IMR-90 (cell line): ENCODE measurements around the gene PFDN6. TPM values are rescaled to one million over a fixed set of nuclear protein-coding genes. Genes with fewer than 3 reads are reported as not detected.
A peak's percentile ranks its signal among the peaks of the same experiment; 100 is the strongest.

Experiments
- ATAC-seq: fragments of 200-7000 bp; cut with Tn5 transposase; 2 replicates; pipeline ENCODE4 v1.9.1; 2020; ENCODE audit warnings: low read depth, mild to moderate bottlenecking, moderate library complexity
- BruUV-seq: library from RNA; stranded (reverse); fragments of 400-500 nt; replicated peaks from 2 replicates; lab custom pipeline; 2021; lab: Mats Ljungman, UMichigan
- CTCF ChIA-PET: fragments of 300-600 bp; formaldehyde crosslinking; extraction: SDS; loops from one replicate; lab custom pipeline; 2021; ENCODE audit warnings: antibody characterized with exemption; lab: Yijun Ruan, JAX
- POLR2A ChIA-PET: fragments of 300-600 bp; sonication (Branson Sonifier 250); formaldehyde crosslinking; loops from one replicate; lab custom pipeline; 2022; ENCODE audit warnings: antibody characterized with exemption; ENCODE audit not compliant: unreplicated experiment; lab: Charles Lee
- DNase-seq: peaks from one replicate; pipeline ENCODE4 v3.0.0; 2013
- H2AFZ ChIP-seq: replicated peaks from 2 replicates; pipeline ENCODE3; 2013; ENCODE audit warnings: low read length, mild to moderate bottlenecking; ENCODE audit not compliant: poor library complexity
- H2AK5ac ChIP-seq: 2 replicates; pipeline ENCODE4 v1.6.1; 2013; ENCODE audit warnings: low read depth, low read length, inconsistent platforms
- H2AK9ac ChIP-seq: replicated peaks from 2 replicates; pipeline ENCODE3; 2013; ENCODE audit warnings: mild to moderate bottlenecking, low read depth, low read length, moderate library complexity; ENCODE audit not compliant: poor library complexity
- H2BK120ac ChIP-seq: 2 replicates; pipeline ENCODE4 v1.6.1; 2013; ENCODE audit warnings: low read depth, low read length, inconsistent platforms
- H2BK15ac ChIP-seq: 3 replicates; pipeline ENCODE4 v1.6.1; 2013; ENCODE audit warnings: low read depth, low read length, inconsistent platforms
- H2BK20ac ChIP-seq: 2 replicates; pipeline ENCODE4 v1.6.1; 2013; ENCODE audit warnings: low read depth, mild to moderate bottlenecking, inconsistent platforms, low read length, moderate library complexity
- H2BK5ac ChIP-seq: 2 replicates; pipeline ENCODE4 v1.6.1; 2013; ENCODE audit warnings: mild to moderate bottlenecking, low read depth, low read length, inconsistent platforms; ENCODE audit not compliant: poor library complexity, severe bottlenecking
- H3K14ac ChIP-seq: replicated peaks from 2 replicates; pipeline ENCODE4 v1.6.1; 2013; ENCODE audit warnings: low read depth, low read length, inconsistent platforms
- H3K18ac ChIP-seq: 2 replicates; pipeline ENCODE4 v1.6.1; 2013; ENCODE audit warnings: low read depth, low read length, control low read depth
- H3K23ac ChIP-seq: 2 replicates; pipeline ENCODE4 v1.6.1; 2013; ENCODE audit warnings: low read depth, low read length, inconsistent platforms
- H3K27ac ChIP-seq: 2 replicates; pipeline ENCODE4 v1.5.1; 2013; ENCODE audit warnings: mild to moderate bottlenecking, control low read depth, low read length; ENCODE audit not compliant: insufficient read depth
- H3K27me3 ChIP-seq: 2 replicates; pipeline ENCODE4 v1.6.1; 2013; ENCODE audit warnings: low read length; ENCODE audit not compliant: control insufficient read depth, insufficient read depth
- H3K36me3 ChIP-seq: 2 replicates; pipeline ENCODE4 v1.6.1; 2013; ENCODE audit warnings: low read length, mixed read lengths; ENCODE audit not compliant: control insufficient read depth, insufficient read depth
- H3K4ac ChIP-seq: 2 replicates; pipeline ENCODE4 v1.6.1; 2013; ENCODE audit warnings: low read depth, low read length, inconsistent platforms
- H3K4me1 ChIP-seq: 2 replicates; pipeline ENCODE4 v1.6.1; 2013; ENCODE audit warnings: low read length, mixed read lengths; ENCODE audit not compliant: control insufficient read depth, insufficient read depth
- H3K4me2 ChIP-seq: 2 replicates; pipeline ENCODE4 v1.6.1; 2013; ENCODE audit warnings: low read depth, mild to moderate bottlenecking, control low read depth, low read length, moderate library complexity
- H3K4me3 ChIP-seq: 2 replicates; pipeline ENCODE4 v1.5.1; 2013; ENCODE audit warnings: low read depth, mild to moderate bottlenecking, control low read depth, low read length, moderate library complexity; ENCODE audit not compliant: insufficient read depth
- H3K56ac ChIP-seq: 2 replicates; pipeline ENCODE4 v1.6.1; 2013; ENCODE audit warnings: low read length, inconsistent platforms; ENCODE audit not compliant: insufficient read depth; ENCODE audit errors: extremely low read depth
- H3K79me1 ChIP-seq, 2 experiments: 2 replicates each; pipeline ENCODE4 v1.6.1; 2013; ENCODE audit warnings: low read length in 2 of 2, inconsistent platforms in 1 of 2, low read depth in 1 of 2
- H3K9ac ChIP-seq: 2 replicates; pipeline ENCODE4 v1.6.1; 2013; ENCODE audit warnings: low read depth, low read length, control low read depth
- H3K9me1 ChIP-seq: 2 replicates; pipeline ENCODE4 v1.6.1; 2013; ENCODE audit warnings: low read length, inconsistent platforms; ENCODE audit not compliant: insufficient read depth
- H3K9me3 ChIP-seq: 2 replicates; pipeline ENCODE4 v1.6.1; 2013; ENCODE audit warnings: low read length; ENCODE audit not compliant: control insufficient read depth, insufficient read depth
- H4K20me1 ChIP-seq: 2 replicates; pipeline ENCODE4 v1.6.1; 2013; ENCODE audit warnings: low read length, inconsistent platforms; ENCODE audit not compliant: insufficient read depth
- H4K5ac ChIP-seq: 2 replicates; pipeline ENCODE4 v1.6.1; 2013; ENCODE audit warnings: mild to moderate bottlenecking, low read depth, low read length, control low read depth
- H4K8ac ChIP-seq, 2 experiments: 2 replicates each; pipeline ENCODE4 v1.6.1; 2013; ENCODE audit warnings: low read depth in 2 of 2, low read length in 2 of 2, control low read depth in 1 of 2, inconsistent platforms in 1 of 2
- H4K91ac ChIP-seq: 2 replicates; pipeline ENCODE4 v1.6.1; 2013; ENCODE audit warnings: low read depth, low read length, inconsistent platforms; ENCODE audit not compliant: insufficient read depth
- BHLHE40 ChIP-seq: fragments of 150-350 bp; IDR thresholded peaks from 2 replicates; pipeline ENCODE4 v1.6.1; 2016; ENCODE audit warnings: mild to moderate bottlenecking, low read depth, low read length
- CEBPB ChIP-seq: IDR thresholded peaks from 2 replicates; pipeline ENCODE4 v1.6.1; 2012; ENCODE audit warnings: low read depth, low read length, improper control_type of control experiment
- CHD1 ChIP-seq: IDR thresholded peaks from 2 replicates; pipeline ENCODE4 v1.6.1; 2012; ENCODE audit warnings: low read depth, low read length, improper control_type of control experiment
- CTCF ChIP-seq: conservative IDR thresholded peaks from 2 replicates; pipeline ENCODE4 v1.5.1; 2012; ENCODE audit warnings: mild to moderate bottlenecking, low read depth, low read length, improper control_type of control experiment
- ELK1 ChIP-seq: fragments of 150-350 bp; IDR thresholded peaks from 2 replicates; pipeline ENCODE4 v1.6.1; 2016; ENCODE audit warnings: low read depth, mild to moderate bottlenecking, low read length, moderate library complexity, borderline replicate concordance
- FOS ChIP-seq: fragments of 150-350 bp; IDR thresholded peaks from 2 replicates; pipeline ENCODE4 v1.6.1; 2016; ENCODE audit warnings: low read depth, low read length
- MAFK ChIP-seq: IDR thresholded peaks from 2 replicates; pipeline ENCODE4 v1.6.1; 2012; ENCODE audit warnings: low read depth, low read length, improper control_type of control experiment
- NFE2L2 ChIP-seq: fragments of 150-350 bp; IDR thresholded peaks from 2 replicates; pipeline ENCODE4 v1.6.1; 2016; ENCODE audit warnings: low read depth, mild to moderate bottlenecking, low read length
- POLR2A ChIP-seq: IDR thresholded peaks from 2 replicates; pipeline ENCODE4 v1.6.1; 2012; ENCODE audit warnings: mild to moderate bottlenecking, low read depth, low read length
- RAD21 ChIP-seq: IDR thresholded peaks from 2 replicates; pipeline ENCODE4 v1.6.1; 2012; ENCODE audit warnings: low read length, improper control_type of control experiment
- RCOR1 ChIP-seq: IDR thresholded peaks from 2 replicates; pipeline ENCODE4 v1.6.1; 2012; ENCODE audit warnings: mild to moderate bottlenecking, low read length, improper control_type of control experiment; ENCODE audit not compliant: insufficient replicate concordance
- RFX5 ChIP-seq: IDR thresholded peaks from 2 replicates; pipeline ENCODE4 v1.8.0; 2012; ENCODE audit warnings: low read depth, mild to moderate bottlenecking, low read length, moderate library complexity
- SMC3 ChIP-seq: fragments of 150-350 bp; IDR thresholded peaks from 2 replicates; pipeline ENCODE4 v1.6.1; 2016; ENCODE audit warnings: low read depth, mild to moderate bottlenecking, antibody characterized with exemption, low read length, moderate library complexity
- USF2 ChIP-seq: fragments of 150-350 bp; IDR thresholded peaks from 2 replicates; pipeline ENCODE4 v1.6.1; 2017; ENCODE audit warnings: mild to moderate bottlenecking, antibody characterized with exemption, low read length, low read depth
- WGBS, 2 experiments: methylation state at CpG; one replicate each; pipeline versions ENCODE4 v1.1.5 to v1.1.7; 2013; ENCODE audit warnings: missing lambda C conversion rate in 2 of 2; ENCODE audit not compliant: insufficient read length in 1 of 2; ENCODE audit errors: extremely low coverage in 2 of 2; 5-methylcytosine and 5-hydroxymethylcytosine counted together
- dilution Hi-C: fragments of 300-500 bp; cut with HindIII; formaldehyde crosslinking; loops from one replicate; pipeline ENCODE4 v1.14.3; 2018; ENCODE audit warnings: low sequenced_read_pairs; ENCODE audit not compliant: unreplicated experiment
- in situ Hi-C: fragments of 300-500 bp; cut with MboI; formaldehyde crosslinking; loops from 3 replicates; pipeline ENCODE4 v1.14.3; 2019; ENCODE audit warnings: low sequenced_read_pairs, inconsistent platforms, mixed read lengths
- intact Hi-C: fragments of 100-400 bp; cut with micrococcal nuclease; formaldehyde crosslinking; loops from 2 replicates; pipeline ENCODE4 v1.10.0; 2022
- polyA plus RNA-seq, 3 experiments: library from polyadenylated mRNA; depleted of rRNA; stranded (reverse); fragments of >200 nt; gene quantifications; 2 replicates each; pipeline ENCODE4 v1.2.3, GENCODE V29; 2012; ENCODE audit warnings: low replicate concordance in 1 of 3
- total RNA-seq: library from RNA; depleted of rRNA; stranded (reverse); fragments of >200 nt; gene quantifications from 2 replicates; pipeline ENCODE4 v1.2.3, GENCODE V29; 2012

Gene PFDN6
- total and polyA plus RNA-seq, 2 of the 4 experiments (the other 2 are of a cell fraction) = 24.4 to 92.1 TPM

GRCh38 chr6:33289784-33290315 lies 449 bp downstream of the PFDN6 start:
- DNase-seq = no peak
- peak overlapping the region; percentile 91 for H2AK9ac ChIP-seq
- H3K79me1 ChIP-seq = peaks cover 27 to 53% of the 10 kb centered on the region in 2 experiments
- POLR2A ChIA-PET = interaction anchor here (1.3 kb wide), 1 partner anchor 12 kb away, joined by 10 read pairs; no protein-coding TSS in a partner anchor
- peak overlapping the region; percentile 65 for H2BK5ac ChIP-seq
- 0% methylated on average over 2 of the region's 14 CpGs; no CpG with 5 or more reads in 1 of the 2 experiments for WGBS, 2 experiments
- peaks cover 7% of the 10 kb centered on the region for H3K4me1 ChIP-seq
- no peak overlapping the region for H2BK15ac ChIP-seq
- H3K4ac ChIP-seq = peak overlapping the region; percentile 88
- H2AK5ac ChIP-seq = peak overlapping the region; percentile 16; the same call in 1 of the 2 replicates
- peak overlapping the region; percentile 64 for H3K56ac ChIP-seq
- peak overlapping the region; percentile 73; the same call in 1 of the 2 replicates for H3K14ac ChIP-seq
- TF ChIP-seq RFX5 = no peak
- TF ChIP-seq BHLHE40 = no peak
- TF ChIP-seq ELK1 = no peak
- no peak for TF ChIP-seq RCOR1
- TF ChIP-seq USF2 = no peak
- no peak for TF ChIP-seq FOS
- no peak for TF ChIP-seq CHD1
- TF ChIP-seq NFE2L2 = no peak
- no peak for TF ChIP-seq POLR2A
- no peak for TF ChIP-seq MAFK
- no peak for TF ChIP-seq SMC3
- no peak for TF ChIP-seq RAD21
- no peak for TF ChIP-seq CEBPB
- TF ChIP-seq CTCF = no peak
- peak overlapping the region; percentile 97 for H3K4me2 ChIP-seq
- no peaks in the 10 kb centered on the region for H3K9me3 ChIP-seq
- intact Hi-C loops (no loop called here), in situ Hi-C loops (no loop called here), dilution Hi-C loops (no loop called here)
- H3K9me1 ChIP-seq = peaks cover 3% of the 10 kb centered on the region; the same call in 1 of the 2 replicates
- peak overlapping the region; percentile 94 for H2AFZ ChIP-seq
- peak overlapping the region; percentile 78 for H3K27ac ChIP-seq
- CTCF ChIA-PET = interaction anchor here (0.8 kb wide), 1 partner anchor 9 kb away, joined by 5 read pairs; no protein-coding TSS in a partner anchor
- H4K20me1 ChIP-seq = no peaks in the 10 kb centered on the region
- peak overlapping the region; percentile 60; the same call in 1 of the 2 replicates for H4K91ac ChIP-seq
- peak overlapping the region; percentile 84 for H3K4me3 ChIP-seq
- peak overlapping the region; percentile 53 to 94 for H4K8ac ChIP-seq
- H2BK120ac ChIP-seq = no peak overlapping the region
- no peak overlapping the region for H3K18ac ChIP-seq
- H3K36me3 ChIP-seq = peaks cover 38% of the 10 kb centered on the region
- H3K9ac ChIP-seq = peak overlapping the region; percentile 93
- BruUV-seq = TSS peak; percentile 96
- no peak overlapping the region for H2BK20ac ChIP-seq
- ATAC-seq = peak; percentile 6
- 0 out of 2 replicates have a peak overlapping the region, but pooled peaks have one; percentile 59 for H3K23ac ChIP-seq
- H4K5ac ChIP-seq = peak overlapping the region; percentile 73
- no peaks in the 10 kb centered on the region for H3K27me3 ChIP-seq
